Uterus (tissue), 2 donors: ENCODE data around the gene DUOXA1.

Experiments used
- POLR2A ChIP-seq, 2 donors: fragments of 450-650 bp; IDR thresholded peaks; one replicate each; pipeline ENCODE4 v1.6.1; 2016; ENCODE audit warnings: antibody characterized with exemption in 2 of 2, mild to moderate bottlenecking in 1 of 2, moderate library complexity in 1 of 2
- TF ChIP-seq, protein P1 (sequence below), 4 experiments: fragments of 200-600 bp in 2 of 4; fragments of 450-650 bp in 2 of 4; sonication (generic) in 2 of 4; IDR thresholded peaks; one replicate each; pipeline ENCODE4 v1.5.1; 2016 to 2019; ENCODE audit warnings: antibody characterized with exemption in 4 of 4, mild to moderate bottlenecking in 2 of 4, moderate library complexity in 1 of 4

GRCh38 chr15:45110256-45110820 lies 19.3 kb downstream of the DUOXA1 start:
- TF ChIP-seq, protein P1, sequence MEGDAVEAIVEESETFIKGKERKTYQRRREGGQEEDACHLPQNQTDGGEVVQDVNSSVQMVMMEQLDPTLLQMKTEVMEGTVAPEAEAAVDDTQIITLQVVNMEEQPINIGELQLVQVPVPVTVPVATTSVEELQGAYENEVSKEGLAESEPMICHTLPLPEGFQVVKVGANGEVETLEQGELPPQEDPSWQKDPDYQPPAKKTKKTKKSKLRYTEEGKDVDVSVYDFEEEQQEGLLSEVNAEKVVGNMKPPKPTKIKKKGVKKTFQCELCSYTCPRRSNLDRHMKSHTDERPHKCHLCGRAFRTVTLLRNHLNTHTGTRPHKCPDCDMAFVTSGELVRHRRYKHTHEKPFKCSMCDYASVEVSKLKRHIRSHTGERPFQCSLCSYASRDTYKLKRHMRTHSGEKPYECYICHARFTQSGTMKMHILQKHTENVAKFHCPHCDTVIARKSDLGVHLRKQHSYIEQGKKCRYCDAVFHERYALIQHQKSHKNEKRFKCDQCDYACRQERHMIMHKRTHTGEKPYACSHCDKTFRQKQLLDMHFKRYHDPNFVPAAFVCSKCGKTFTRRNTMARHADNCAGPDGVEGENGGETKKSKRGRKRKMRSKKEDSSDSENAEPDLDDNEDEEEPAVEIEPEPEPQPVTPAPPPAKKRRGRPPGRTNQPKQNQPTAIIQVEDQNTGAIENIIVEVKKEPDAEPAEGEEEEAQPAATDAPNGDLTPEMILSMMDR (IDR thresholded peaks at IDR 0.05): no peak
- no peak for TF ChIP-seq POLR2A (IDR thresholded peaks at IDR 0.05)
